NCI-H2171 (cell line): ENCODE data around the gene DLG2.
"Not testable (repeated sequence)": the region's sequence is repeated elsewhere in the genome, so short reads cannot be mapped to it uniquely, and the experiment has no call there.

Source experiments
- DNase-seq: peaks from one replicate; lab custom pipeline; 2025; lab: John Stamatoyannopoulos, UW

The DLG2 gene

GRCh38 chr11:83455356-83455755 is 2171.8 kb downstream of the DLG2 start:
- DNase-seq = no peak

GRCh38 chr11:83454674-83455073 is 2172.5 kb downstream of the DLG2 start:
- DNase-seq = no peak

DNA sequence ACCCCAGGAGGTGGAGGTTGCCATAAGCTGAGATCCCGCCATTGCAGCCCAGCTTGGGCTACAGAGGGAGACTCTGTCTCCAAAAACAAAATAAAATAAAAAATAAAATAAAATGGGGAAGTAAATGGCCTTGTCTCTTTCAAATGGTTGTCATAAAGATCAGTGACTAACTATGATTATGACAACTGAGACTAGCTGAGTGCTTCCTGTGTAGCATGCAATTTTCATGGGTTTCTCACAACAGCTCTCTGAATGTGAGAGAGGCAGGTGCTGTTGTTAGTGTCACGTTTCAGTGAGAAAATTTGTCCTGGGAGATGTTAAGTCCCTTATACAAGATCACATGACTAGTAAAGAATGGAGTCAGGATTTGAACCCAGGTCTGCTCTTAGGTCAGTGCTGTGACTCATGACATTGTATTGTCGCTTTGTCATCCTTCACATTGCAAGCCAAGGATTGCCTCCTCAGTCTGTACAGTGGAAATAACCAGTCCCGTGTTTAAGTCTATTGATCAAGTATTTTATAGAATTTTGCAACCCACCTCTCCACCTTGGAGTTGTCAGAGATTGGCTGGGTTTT is 2177.7 kb downstream of the DLG2 start:
- DNase-seq = no peak

GRCh38 chr11:83448686-83449085 is 2178.5 kb downstream of the DLG2 start:
- no peak for DNase-seq

- not testable (repeated sequence) for DNase-seq
Observed at GRCh38 chr11:83443880-83444279, 2183.3 kb downstream of the DLG2 start.

DNA sequence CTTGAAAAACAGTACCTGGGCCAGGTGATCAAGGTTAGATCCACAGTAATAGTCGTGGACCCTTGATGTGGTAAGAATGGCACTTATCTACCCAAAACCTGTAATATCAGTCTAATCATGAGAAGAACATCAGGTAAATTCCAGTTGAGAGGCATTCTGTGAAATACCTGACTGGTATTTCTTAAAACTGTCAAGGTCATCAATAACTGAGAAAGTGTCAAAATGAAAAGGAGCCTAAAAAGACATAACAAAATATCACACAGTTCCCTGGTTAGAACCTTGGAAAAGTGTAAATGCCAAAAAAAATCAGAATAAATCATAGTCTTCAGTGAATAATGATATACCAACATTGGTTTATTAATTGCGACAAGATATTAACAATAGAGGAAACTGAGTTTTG is 2185.5 kb downstream of the DLG2 start:
- DNase-seq = no peak

GRCh38 chr11:83441171-83441570 is 2186.0 kb downstream of the DLG2 start:
- DNase-seq = no peak

- no peak for DNase-seq
Observed at GRCh38 chr11:83438438-83438837, 2188.7 kb downstream of the DLG2 start.

DNA sequence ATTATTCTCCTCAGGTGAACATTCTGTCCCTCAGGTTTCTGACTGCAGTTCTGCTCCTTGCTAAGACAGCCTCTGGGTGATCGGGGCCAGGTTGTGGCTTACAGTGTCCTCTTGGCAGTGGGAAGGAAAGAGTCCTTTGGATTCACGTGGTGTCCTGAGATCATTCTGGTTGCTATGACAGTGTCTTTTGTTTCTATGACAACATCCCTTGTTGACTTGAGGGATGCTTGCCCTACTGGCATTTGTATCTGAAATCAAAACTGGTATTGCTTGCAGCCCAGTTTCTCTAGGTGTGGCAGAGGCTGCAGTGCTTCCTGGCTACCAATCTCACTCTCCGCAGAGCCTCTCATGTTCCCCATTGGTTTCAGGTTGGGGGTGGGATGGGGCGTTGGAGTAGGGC is 2189.2 kb downstream of the DLG2 start:
- no peak for DNase-seq

DNA sequence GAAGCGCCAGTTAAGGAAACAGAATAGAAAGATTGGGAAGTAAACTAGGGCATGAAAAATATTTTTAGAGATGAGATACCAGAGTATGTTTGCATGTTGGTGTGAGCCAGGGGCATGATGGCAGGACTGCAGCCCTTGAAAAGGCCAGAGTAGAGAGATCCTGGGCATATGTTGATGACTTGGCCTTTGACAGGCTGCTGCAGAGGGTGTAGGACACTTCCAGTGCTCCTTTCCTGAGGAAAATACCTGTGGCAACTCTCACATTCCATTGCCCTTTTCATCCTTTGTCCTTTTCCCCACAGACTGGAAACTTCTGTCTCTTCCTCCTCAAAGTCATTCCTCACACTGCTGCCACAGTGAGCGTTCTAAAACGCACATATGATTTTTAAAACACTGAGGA is 2190.3 kb downstream of the DLG2 start:
- DNase-seq = no peak

DNA sequence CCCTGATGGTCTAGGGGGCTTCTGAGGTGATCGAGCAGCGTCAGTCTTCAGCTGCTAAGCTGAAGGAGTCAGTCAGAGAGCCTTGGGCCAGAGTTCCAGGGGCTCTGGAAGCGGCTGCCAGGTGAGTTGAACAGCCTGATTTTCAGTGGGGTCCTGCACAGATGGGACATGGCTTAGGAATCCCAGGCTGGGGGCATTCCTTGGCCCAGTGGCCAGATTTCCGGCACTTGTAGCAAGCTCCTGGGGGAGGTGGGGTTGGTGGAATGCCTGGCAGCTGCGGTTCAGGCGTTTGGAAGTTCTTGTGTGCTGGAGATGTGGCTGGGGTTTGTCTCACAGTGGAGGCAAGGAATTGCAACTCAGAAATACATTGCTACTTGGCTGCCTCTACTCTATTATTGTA is 2192.3 kb downstream of the DLG2 start:
- not testable (repeated sequence) for DNase-seq

DNA sequence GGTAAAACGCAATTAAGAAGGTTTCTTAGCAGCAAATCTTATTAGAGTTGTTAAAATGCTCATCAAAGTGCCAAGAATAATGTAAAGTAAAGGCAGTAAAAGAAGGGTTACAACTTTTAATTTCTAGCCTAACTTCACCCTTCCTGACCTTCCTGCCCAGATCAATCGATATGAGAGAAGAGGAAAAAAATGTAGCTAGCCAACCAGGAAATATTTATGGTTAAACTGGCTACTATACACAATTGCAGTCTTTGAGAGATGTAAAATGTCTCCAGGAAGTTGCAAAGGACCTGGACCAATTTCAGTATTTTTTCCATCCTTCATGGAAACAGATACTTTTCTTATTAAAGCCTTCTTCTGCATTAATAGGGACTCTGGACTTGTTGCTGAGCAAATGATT is 2199.2 kb downstream of the DLG2 start:
- DNase-seq = no peak

DNA sequence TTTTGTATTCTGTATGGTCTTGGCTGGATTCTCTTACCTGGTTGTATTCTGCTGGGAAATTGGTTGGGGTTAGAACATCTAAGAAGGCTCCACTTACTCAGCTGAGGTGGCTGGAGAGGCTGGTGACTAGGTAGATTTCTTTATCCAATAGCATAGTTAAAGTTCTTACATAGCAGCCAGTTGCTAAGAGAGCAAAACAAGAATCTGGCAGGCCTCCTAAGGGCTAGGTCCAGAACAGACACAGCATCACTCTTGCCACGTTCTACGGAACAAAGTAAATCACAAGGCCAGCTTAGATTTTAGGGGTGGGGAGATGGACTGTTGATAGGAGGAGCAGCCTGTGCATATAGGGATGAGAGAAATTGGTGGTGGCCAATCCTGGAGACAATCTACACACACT is 2199.6 kb downstream of the DLG2 start:
- no peak for DNase-seq

DNA sequence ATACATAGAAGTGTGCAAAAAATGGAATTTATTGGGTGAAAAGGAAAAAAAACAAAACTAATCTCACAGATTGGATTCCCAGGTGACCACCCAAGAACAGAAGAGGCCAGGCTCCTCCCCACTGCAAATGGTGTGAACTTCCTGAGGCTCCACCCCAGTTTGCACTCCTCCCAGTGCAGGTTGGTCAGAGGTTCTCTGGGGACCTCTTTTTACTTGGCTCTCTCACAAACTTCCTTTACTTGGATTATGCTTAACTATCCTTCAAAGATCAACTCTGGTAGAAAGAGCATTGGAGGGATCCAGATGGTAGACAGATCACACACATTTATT is 2202.0 kb downstream of the DLG2 start:
- DNase-seq = no peak

DNA sequence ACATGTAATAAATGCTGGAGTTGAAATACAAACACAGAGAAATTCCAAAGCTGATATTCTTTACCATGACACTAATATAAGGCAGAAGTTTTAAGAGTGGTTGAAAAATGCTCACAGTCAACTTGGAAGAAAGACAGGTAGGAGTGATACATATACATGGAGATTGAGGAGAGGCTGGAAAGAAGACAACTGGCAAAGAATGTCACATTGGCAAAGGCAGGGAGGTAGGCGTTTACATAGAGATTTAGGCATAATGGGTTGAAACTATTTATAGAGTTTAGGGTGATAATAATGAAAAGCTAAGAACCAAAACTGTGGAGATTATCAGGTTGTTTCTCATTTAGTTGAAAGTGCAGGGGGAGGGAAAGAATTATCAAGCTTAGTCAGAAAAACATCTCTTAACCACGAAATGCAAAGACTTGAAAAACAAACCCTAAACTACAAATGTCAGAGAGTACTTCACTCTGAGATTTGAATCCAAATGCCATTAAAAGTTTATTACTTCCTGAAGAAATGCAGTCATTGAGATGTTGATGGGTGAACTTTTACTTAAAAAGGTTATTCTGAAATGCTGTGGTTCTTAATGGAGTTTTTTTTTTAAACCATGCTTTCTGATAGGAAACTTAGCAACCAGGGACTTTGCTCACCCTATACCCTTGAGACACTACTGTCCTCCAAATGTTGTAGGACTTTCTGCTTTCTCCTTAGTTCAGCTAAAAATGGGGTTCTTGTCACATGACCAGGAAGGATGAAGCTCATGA is 2202.6 kb downstream of the DLG2 start:
- DNase-seq = no peak

GRCh38 chr11:83422641-83423040 is 2204.5 kb downstream of the DLG2 start:
- DNase-seq = not testable (repeated sequence)

DNA sequence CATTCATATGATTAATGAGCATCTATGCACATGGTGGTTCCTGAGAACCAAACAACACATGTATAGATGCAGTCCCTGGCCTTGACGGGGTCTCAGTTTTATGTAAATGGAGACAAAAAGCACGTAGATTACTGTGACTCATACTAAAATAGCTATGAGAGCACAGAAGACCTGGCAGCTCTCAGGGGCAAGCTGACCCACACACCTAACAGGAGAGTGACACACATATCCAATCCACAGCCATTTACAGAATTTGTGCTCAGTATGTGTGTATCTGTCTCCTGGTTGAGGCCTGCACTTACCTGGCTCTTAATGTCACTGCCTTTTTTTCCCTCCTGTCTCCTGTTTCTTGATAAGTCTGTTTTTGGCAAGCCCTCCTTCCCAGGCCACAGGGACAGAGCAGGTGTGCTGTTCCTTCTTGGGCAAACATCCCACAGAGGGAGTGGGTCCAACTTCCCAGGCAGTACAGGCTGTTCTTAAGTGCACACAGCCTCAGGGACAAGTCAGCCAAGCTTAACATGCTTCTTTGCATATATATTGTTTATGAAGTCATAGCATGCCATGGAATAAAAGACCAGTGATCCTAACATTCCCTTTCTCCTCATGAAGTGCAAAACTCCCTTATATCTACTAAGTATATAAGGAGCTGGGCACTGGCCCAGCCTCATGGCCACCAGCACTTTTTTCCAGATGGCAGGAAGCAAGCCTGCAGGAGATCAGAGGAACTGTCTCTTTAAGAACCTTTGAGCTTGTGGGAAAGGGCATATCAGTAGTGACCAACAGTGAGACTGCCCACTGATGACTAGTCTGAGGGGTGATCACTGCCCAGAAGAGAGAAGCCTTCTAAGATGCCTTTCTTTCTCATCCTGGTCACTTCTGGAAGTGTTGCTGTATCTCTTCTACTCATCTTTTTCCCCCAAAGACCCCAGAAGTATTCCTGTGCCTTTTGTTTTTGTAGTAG is 2216.3 kb downstream of the DLG2 start:
- DNase-seq = no peak

- DNase-seq = no peak
Observed at GRCh38 chr11:83409891-83410290, 2217.3 kb downstream of the DLG2 start.

DNA sequence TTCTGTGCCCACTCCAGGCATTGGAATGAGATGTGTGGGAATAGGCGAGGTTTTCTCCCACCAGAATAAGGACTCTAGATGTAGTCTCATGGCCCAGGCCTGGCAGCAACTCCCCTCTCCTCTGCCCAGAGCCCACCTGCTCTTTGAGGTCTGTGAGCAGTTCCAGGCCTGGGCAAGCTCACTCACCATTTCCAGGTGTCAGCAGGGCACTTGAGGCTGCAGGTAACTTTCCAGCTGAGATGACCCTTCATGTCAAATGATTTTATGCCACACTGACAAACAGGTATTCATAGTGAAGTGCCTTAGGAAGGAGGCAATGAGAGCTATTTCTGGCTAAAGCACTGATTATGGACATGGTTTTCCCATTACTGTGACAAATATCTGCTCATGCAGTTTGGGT is 2217.7 kb downstream of the DLG2 start:
- DNase-seq = no peak

GRCh38 chr11:83408946-83409345 is 2218.2 kb downstream of the DLG2 start:
- DNase-seq = no peak
